Activated T-helper 1 cell treated with anti-CD3 and anti-CD28 coated beads, Interleukin-12 subunit alpha, Interleukin-12 subunit beta, Interleukin-2, Interleukin-4 antibody, amounts not matched to agents 30 ng/mL and 10 ng/mL and 1 ng/mL, durations not matched to agents 14 hours and 24 hours and 36 hours (primary cell): ENCODE data around the gene ESPL1. TPM values are rescaled to one million over a fixed set of nuclear protein-coding genes. Genes with fewer than 3 reads are reported as not detected.
"Not testable (repeated sequence)": the region's sequence is repeated elsewhere in the genome, so short reads cannot be mapped to it uniquely, and the experiment has no call there.

Experiments
- DNase-seq: peaks from one replicate; pipeline ENCODE4 v3.0.0; 2021; ENCODE audit warnings: low spot score
- H3K27ac Mint-ChIP-seq: one replicate; pipeline ENCODE4 v1.8.0; 2021; ENCODE audit warnings: mild to moderate bottlenecking, mixed read lengths
- H3K27me3 Mint-ChIP-seq: one replicate; pipeline ENCODE4 v1.8.0; 2022; ENCODE audit warnings: mild to moderate bottlenecking, moderate library complexity, mixed read lengths; ENCODE audit not compliant: insufficient read depth
- H3K36me3 Mint-ChIP-seq: one replicate; pipeline ENCODE4 v1.8.0; 2021; ENCODE audit warnings: low read depth, mixed read lengths
- H3K4me1 Mint-ChIP-seq: one replicate; pipeline ENCODE4 v1.8.0; 2021; ENCODE audit warnings: low read depth, mixed read lengths
- H3K4me3 Mint-ChIP-seq: one replicate; pipeline ENCODE4 v1.8.0; 2021; ENCODE audit warnings: mild to moderate bottlenecking, moderate library complexity, mixed read lengths
- H3K9me3 Mint-ChIP-seq: one replicate; pipeline ENCODE4 v1.8.0; 2021; ENCODE audit warnings: mixed read lengths
- intact Hi-C: fragments of 100-400 bp; cut with micrococcal nuclease; formaldehyde crosslinking; loops from one replicate; pipeline ENCODE4 v1.15.1; 2024
- total RNA-seq: library from RNA; stranded (reverse); gene quantifications from 2 replicates; pipeline ENCODE4 v1.2.3, GENCODE V29; 2022

Gene ESPL1
- total RNA-seq, 1 donor from 2014 or later = 61.2 TPM

- Mint-ChIP-seq H3K9me3 (no peaks in the 10 kb centered on the region), H3K27ac (no peak overlapping the region), H3K27me3 (no peaks in the 10 kb centered on the region), H3K4me3 (no peak overlapping the region), H3K36me3 (peaks cover 46% of the 10 kb centered on the region), H3K4me1 (peaks cover 4% of the 10 kb centered on the region)
- intact Hi-C loops = no loop called here
- DNase-seq = no peak
These were observed 11.9 kb downstream of the ESPL1 start for GRCh38 chr12:53279888-53280498.

- H3K4me3 Mint-ChIP-seq = no peak overlapping the region
- intact Hi-C loops = loop anchor here (2.0 kb wide), 1 partner anchor 18 kb away; the partner anchor contains the start of gene ESPL1
- H3K4me1 Mint-ChIP-seq = peaks cover 7% of the 10 kb centered on the region
- no peaks in the 10 kb centered on the region for H3K9me3 Mint-ChIP-seq
- peaks cover 46% of the 10 kb centered on the region for H3K36me3 Mint-ChIP-seq
- H3K27ac Mint-ChIP-seq = no peak overlapping the region
- DNase-seq = no peak
- no peaks in the 10 kb centered on the region for H3K27me3 Mint-ChIP-seq
These were observed 18.3 kb downstream of the ESPL1 start for GRCh38 chr12:53286448-53286847.

GRCh38 chr12:53287741-53288216, 19.7 kb downstream of the ESPL1 start:
- Mint-ChIP-seq H3K4me3 (no peak overlapping the region), H3K27ac (peak overlapping the region; percentile 60), H3K9me3 (no peaks in the 10 kb centered on the region), H3K36me3 (peaks cover 45% of the 10 kb centered on the region), H3K4me1 (peaks cover 7% of the 10 kb centered on the region), H3K27me3 (no peaks in the 10 kb centered on the region)
- DNase-seq = peak; percentile 51
- intact Hi-C loops = loop anchor here (1.0 to 2.0 kb wide), 4 partner anchors 19 to 128 kb away; partner anchors contain the start of gene ESPL1

- Mint-ChIP-seq H3K36me3 (peaks cover 43% of the 10 kb centered on the region), H3K27ac (peak overlapping the region; percentile 60), H3K4me3 (no peak overlapping the region), H3K27me3 (no peaks in the 10 kb centered on the region), H3K4me1 (peaks cover 7% of the 10 kb centered on the region), H3K9me3 (no peaks in the 10 kb centered on the region)
- DNase-seq = no peak
- intact Hi-C loops = no loop called here
These were observed 20.2 kb downstream of the ESPL1 start for GRCh38 chr12:53288322-53288721.

- Mint-ChIP-seq H3K27me3 (no peaks in the 10 kb centered on the region), H3K27ac (peak overlapping the region; percentile 75)
- intact Hi-C loops = no loop called here
These were observed 21.8 kb downstream of the ESPL1 start for GRCh38 chr12:53289891-53290290.

GRCh38 chr12:53290661-53291060, 22.6 kb downstream of the ESPL1 start:
- Mint-ChIP-seq H3K4me3 (no peak overlapping the region), H3K27me3 (no peaks in the 10 kb centered on the region), H3K4me1 (peaks cover 16% of the 10 kb centered on the region), H3K27ac (peak overlapping the region; percentile 75), H3K36me3 (peaks cover 45% of the 10 kb centered on the region), H3K9me3 (no peaks in the 10 kb centered on the region)
- intact Hi-C loops = no loop called here
- DNase-seq = no peak

More at GRCh38 chr12:53289891-53290290, 21.8 kb downstream of the ESPL1 start:
- H3K9me3 Mint-ChIP-seq = no peaks in the 10 kb centered on the region
- H3K4me1 Mint-ChIP-seq = peaks cover 8% of the 10 kb centered on the region
- peaks cover 41% of the 10 kb centered on the region for H3K36me3 Mint-ChIP-seq
- no peak overlapping the region for H3K4me3 Mint-ChIP-seq
- DNase-seq = no peak

GRCh38 chr12:53292426-53292825, 24.3 kb downstream of the ESPL1 start:
- H3K9me3 Mint-ChIP-seq = no peaks in the 10 kb centered on the region
- H3K27me3 Mint-ChIP-seq = no peaks in the 10 kb centered on the region
- peaks cover 49% of the 10 kb centered on the region for H3K36me3 Mint-ChIP-seq
- no peak overlapping the region for H3K27ac Mint-ChIP-seq
- no peak overlapping the region for H3K4me3 Mint-ChIP-seq
- DNase-seq = no peak
- intact Hi-C loops = no loop called here
- peaks cover 31% of the 10 kb centered on the region for H3K4me1 Mint-ChIP-seq

GRCh38 chr12:53295070-53295890, 27.2 kb downstream of the ESPL1 start, which contains the start of gene PFDN5:
Gene PFDN5 (plus strand): TSS chr12:53295542. CDS start chr12:53295568, 26 bp downstream.
- Mint-ChIP-seq H3K4me1 (peaks cover 50% of the 10 kb centered on the region), H3K27me3 (no peaks in the 10 kb centered on the region), H3K27ac (peak within 1 kb of the TSS; percentile 91), H3K9me3 (no peaks in the 10 kb centered on the region), H3K4me3 (peak within 1 kb of the TSS; percentile 99), H3K36me3 (peaks cover 49% of the 10 kb centered on the region)
- peak; percentile 86 for DNase-seq
- intact Hi-C loops = loop anchor here (1.0 to 2.0 kb wide), 8 partner anchors 26 to 156 kb away; partner anchors contain the start of genes AAAS, CSAD, ESPL1 and ZNF740

- no peak for DNase-seq
- Mint-ChIP-seq H3K27ac (peak overlapping the region; percentile 91), H3K27me3 (no peaks in the 10 kb centered on the region), H3K9me3 (no peaks in the 10 kb centered on the region), H3K36me3 (peaks cover 52% of the 10 kb centered on the region), H3K4me1 (peaks cover 55% of the 10 kb centered on the region), H3K4me3 (peak overlapping the region; percentile 99)
- intact Hi-C loops = loop anchor here (1.0 to 2.0 kb wide), 8 partner anchors 25 to 155 kb away; partner anchors contain the start of genes AAAS, CSAD, ESPL1 and ZNF740
These were observed 27.8 kb downstream of the ESPL1 start for GRCh38 chr12:53295891-53296219.

- Mint-ChIP-seq H3K4me1 (peaks cover 61% of the 10 kb centered on the region), H3K27ac (peak overlapping the region; percentile 62), H3K36me3 (peaks cover 52% of the 10 kb centered on the region), H3K4me3 (peak overlapping the region; percentile 99)
- H3K9me3 Mint-ChIP-seq, intact Hi-C loops, H3K27me3 Mint-ChIP-seq, DNase-seq: not testable (repeated sequence)
These were observed 29.0 kb downstream of the ESPL1 start for GRCh38 chr12:53297106-53297505.

- peak overlapping the region; percentile 19 for H3K4me3 Mint-ChIP-seq
- peaks cover 68% of the 10 kb centered on the region for H3K4me1 Mint-ChIP-seq
- intact Hi-C loops = no loop called here
These were observed 30.1 kb downstream of the ESPL1 start for GRCh38 chr12:53298164-53298563.

GRCh38 chr12:53299101-53299453, 31.0 kb downstream of the ESPL1 start:
- peaks cover 68% of the 10 kb centered on the region for H3K4me1 Mint-ChIP-seq
- peak overlapping the region; percentile 97 for H3K4me3 Mint-ChIP-seq
- H3K27ac Mint-ChIP-seq = peak overlapping the region; percentile 93
- H3K9me3 Mint-ChIP-seq = no peaks in the 10 kb centered on the region
- intact Hi-C loops = loop anchor here (1.0 kb wide), 10 partner anchors 22 to 201 kb away; partner anchors contain the start of genes AAAS, CSAD, ESPL1 and ZNF740
- DNase-seq = peak; percentile 43
- H3K27me3 Mint-ChIP-seq = no peaks in the 10 kb centered on the region
- H3K36me3 Mint-ChIP-seq = peaks cover 52% of the 10 kb centered on the region

More at GRCh38 chr12:53298164-53298563, 30.1 kb downstream of the ESPL1 start:
- DNase-seq = no peak
- no peaks in the 10 kb centered on the region for H3K27me3 Mint-ChIP-seq
- H3K27ac Mint-ChIP-seq = peak overlapping the region; percentile 62
- H3K9me3 Mint-ChIP-seq = no peaks in the 10 kb centered on the region
- peaks cover 55% of the 10 kb centered on the region for H3K36me3 Mint-ChIP-seq
